ENCODE measurements around the gene GPRC5A. TPM values are rescaled to one million over a fixed set of nuclear protein-coding genes. Genes with fewer than 3 reads are reported as not detected.

Gene GPRC5A
- total RNA-seq, 1 experiment from 2014 or later: 0.07 TPM

GRCh38 chr12:12877781-12878455 lies 13.4 kb upstream of the GPRC5A start:
- DNase-seq: no peak
- Histone ChIP-seq H3K27me3 (ENCODE audit: control insufficient read depth, insufficient read depth, low read length) (no peaks in the 10 kb centered on the region), H3K36me3 (replicated peaks; ENCODE audit: control insufficient read depth, insufficient read depth, low read length) (no peaks in the 10 kb centered on the region), H3K4me3 (ENCODE audit: insufficient read depth, low read depth, low read length) (no peak overlapping the region)

GRCh38 chr12:12880537-12880936 lies 10.8 kb upstream of the GPRC5A start:
- no peak overlapping the region for H3K4me3 ChIP-seq (ENCODE audit: insufficient read depth, low read depth, low read length)
- no peak for DNase-seq
- no peaks in the 10 kb centered on the region for H3K36me3 ChIP-seq (replicated peaks; ENCODE audit: control insufficient read depth, insufficient read depth, low read length)
- no peaks in the 10 kb centered on the region for H3K27me3 ChIP-seq (ENCODE audit: control insufficient read depth, insufficient read depth, low read length)

- H3K36me3 ChIP-seq (replicated peaks; ENCODE audit: control insufficient read depth, insufficient read depth, low read length): no peaks in the 10 kb centered on the region
- DNase-seq: no peak
- no peak overlapping the region for H3K4me3 ChIP-seq (ENCODE audit: insufficient read depth, low read depth, low read length)
- peaks cover 3% of the 10 kb centered on the region; the same call in 1 of the 2 replicates for H3K27me3 ChIP-seq (ENCODE audit: control insufficient read depth, insufficient read depth, low read length)
These were observed 10.0 kb upstream of the GPRC5A start for GRCh38 chr12:12881151-12881909.

DNA sequence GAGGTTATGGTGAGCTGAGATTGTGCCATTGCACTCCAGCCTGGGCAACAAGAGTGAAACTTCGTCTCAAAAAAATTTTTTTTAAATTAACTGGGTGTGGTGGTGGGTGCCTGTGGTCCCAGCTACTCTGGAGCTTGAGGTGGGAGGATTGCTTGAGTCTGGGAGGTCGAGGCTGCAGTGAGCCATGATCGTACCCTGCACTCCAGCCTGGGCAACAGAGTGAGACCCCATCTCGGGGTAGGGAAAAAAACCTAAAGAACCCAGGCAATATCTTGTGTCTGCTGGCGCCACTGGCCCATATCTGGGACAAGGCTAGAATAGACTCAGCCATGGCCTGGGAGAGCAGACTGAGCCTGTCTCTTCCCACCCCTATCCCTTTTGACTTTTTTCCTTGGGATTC lies 9.1 kb upstream of the GPRC5A start:
- Histone ChIP-seq H3K36me3 (replicated peaks; ENCODE audit: control insufficient read depth, insufficient read depth, low read length) (no peaks in the 10 kb centered on the region), H3K4me3 (ENCODE audit: insufficient read depth, low read depth, low read length) (no peak overlapping the region), H3K27me3 (ENCODE audit: control insufficient read depth, insufficient read depth, low read length) (peaks cover 3% of the 10 kb centered on the region; the same call in 1 of the 2 replicates)
- DNase-seq: no peak

- H3K36me3 ChIP-seq (replicated peaks; ENCODE audit: control insufficient read depth, insufficient read depth, low read length): no peaks in the 10 kb centered on the region
- peaks cover 4% of the 10 kb centered on the region; the same call in 1 of the 2 replicates for H3K27me3 ChIP-seq (ENCODE audit: control insufficient read depth, insufficient read depth, low read length)
- DNase-seq: no peak
- no peak overlapping the region for H3K4me3 ChIP-seq (ENCODE audit: insufficient read depth, low read depth, low read length)
These were observed 7.9 kb upstream of the GPRC5A start for GRCh38 chr12:12883369-12884001.

GRCh38 chr12:12885096-12885792 lies 6.1 kb upstream of the GPRC5A start:
- Histone ChIP-seq H3K36me3 (replicated peaks; ENCODE audit: control insufficient read depth, insufficient read depth, low read length) (no peaks in the 10 kb centered on the region), H3K27me3 (ENCODE audit: control insufficient read depth, insufficient read depth, low read length) (peaks cover 12% of the 10 kb centered on the region), H3K4me3 (ENCODE audit: insufficient read depth, low read depth, low read length) (no peak overlapping the region)
- DNase-seq: peak; percentile 78

DNA sequence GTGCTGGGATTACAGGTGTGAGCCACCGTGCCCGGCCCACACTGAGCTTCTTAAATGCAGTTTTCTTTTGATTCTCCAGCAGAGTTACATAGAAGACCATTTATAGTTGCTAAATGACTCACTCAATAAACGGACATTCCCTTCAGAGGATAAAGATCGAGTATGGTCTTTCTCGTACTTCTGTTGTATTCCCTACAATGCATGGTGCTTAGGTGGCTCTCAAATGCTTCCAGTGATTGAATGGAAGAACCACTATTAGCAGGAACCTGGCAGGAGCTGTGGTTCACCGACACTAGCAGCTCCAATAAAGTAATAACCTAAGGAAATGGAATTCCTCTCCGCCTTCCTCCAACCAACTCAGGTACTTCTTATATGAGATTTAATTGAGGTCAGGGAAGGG lies 3.9 kb upstream of the GPRC5A start:
- Histone ChIP-seq H3K4me3 (ENCODE audit: insufficient read depth, low read depth, low read length) (no peak overlapping the region), H3K27me3 (ENCODE audit: control insufficient read depth, insufficient read depth, low read length) (peaks cover 29% of the 10 kb centered on the region), H3K36me3 (replicated peaks; ENCODE audit: control insufficient read depth, insufficient read depth, low read length) (no peaks in the 10 kb centered on the region)
- no peak for DNase-seq

DNA sequence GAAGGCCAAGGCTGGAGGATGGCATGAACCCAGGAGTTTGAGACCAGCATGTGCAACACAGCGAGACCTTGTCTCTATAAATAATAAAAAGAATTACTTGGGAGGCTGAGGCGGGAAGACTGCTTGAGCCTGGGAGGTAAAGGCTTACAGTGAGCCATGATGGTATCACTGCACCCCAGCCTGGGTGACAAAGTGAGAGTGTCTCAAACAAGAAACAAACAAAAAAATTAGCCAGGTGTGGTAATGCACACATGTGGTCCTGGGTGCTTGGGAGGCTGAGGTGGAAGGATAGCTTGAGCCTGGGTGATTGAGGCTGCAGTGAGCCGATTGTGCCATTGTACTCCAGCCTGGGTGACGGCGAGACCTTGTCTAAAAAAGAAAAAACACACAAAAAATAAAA lies 1.7 kb upstream of the GPRC5A start:
- H3K36me3 ChIP-seq (replicated peaks; ENCODE audit: control insufficient read depth, insufficient read depth, low read length): no peaks in the 10 kb centered on the region
- peaks cover 34% of the 10 kb centered on the region for H3K27me3 ChIP-seq (ENCODE audit: control insufficient read depth, insufficient read depth, low read length)
- no peak overlapping the region for H3K4me3 ChIP-seq (ENCODE audit: insufficient read depth, low read depth, low read length)
- DNase-seq: no peak

GRCh38 chr12:12890543-12891079 lies 751 bp upstream of the GPRC5A start:
- Histone ChIP-seq H3K4me3 (ENCODE audit: insufficient read depth, low read depth, low read length) (peak overlapping the region; percentile 67), H3K36me3 (replicated peaks; ENCODE audit: control insufficient read depth, insufficient read depth, low read length) (no peaks in the 10 kb centered on the region), H3K27me3 (ENCODE audit: control insufficient read depth, insufficient read depth, low read length) (peaks cover 34% of the 10 kb centered on the region)
- DNase-seq: peak; percentile 79

DNA sequence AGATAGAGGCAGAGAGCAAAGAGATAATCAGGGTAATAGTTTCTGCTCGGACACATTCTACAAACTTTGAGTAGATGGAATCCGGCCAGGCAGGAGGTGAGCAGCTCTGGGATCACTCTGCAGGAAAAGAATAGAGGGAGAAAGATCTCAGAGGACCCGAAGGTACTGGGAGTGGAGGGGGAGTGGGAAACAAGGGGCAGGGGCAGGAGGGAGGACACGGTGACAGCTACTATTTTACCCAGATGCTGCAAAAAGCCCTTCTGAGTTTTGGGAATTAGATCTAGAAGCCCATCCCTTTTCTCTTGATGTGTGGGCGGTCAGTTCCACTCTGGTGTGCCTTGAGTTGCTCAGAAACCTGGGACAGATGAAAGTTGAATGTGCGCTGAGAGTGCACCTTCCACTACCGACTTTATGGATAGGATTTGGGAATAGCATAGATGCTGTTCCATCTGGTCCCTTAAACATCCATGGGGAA lies 556 bp downstream of the GPRC5A start:
- Histone ChIP-seq H3K27me3 (ENCODE audit: control insufficient read depth, insufficient read depth, low read length) (peaks cover 31% of the 10 kb centered on the region), H3K4me3 (ENCODE audit: insufficient read depth, low read depth, low read length) (peak overlapping the region; percentile 67), H3K36me3 (replicated peaks; ENCODE audit: control insufficient read depth, insufficient read depth, low read length) (no peaks in the 10 kb centered on the region)
- no peak for DNase-seq

DNA sequence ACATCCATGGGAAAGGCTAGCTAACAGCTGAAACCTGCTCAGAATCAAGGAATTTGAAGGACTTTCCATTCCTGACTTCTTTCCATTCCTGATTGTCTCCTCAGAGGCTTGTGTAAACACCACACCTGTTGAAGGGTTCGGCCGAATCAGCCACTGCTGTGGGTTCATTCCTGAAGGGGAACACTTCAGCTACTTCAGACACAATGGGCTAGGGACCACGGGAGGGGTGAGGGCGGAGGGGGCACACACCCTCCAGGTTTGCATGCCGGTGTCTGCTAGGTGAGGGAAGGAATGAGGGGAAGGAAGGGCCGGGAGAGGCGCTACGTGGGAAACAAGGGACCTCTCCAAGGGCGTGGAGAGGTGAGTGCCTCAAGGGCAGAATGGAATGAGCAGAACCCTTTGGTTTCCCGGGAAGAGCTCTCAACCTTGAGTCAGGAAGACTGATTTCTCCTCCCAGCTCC lies 1.3 kb downstream of the GPRC5A start:
- Histone ChIP-seq H3K4me3 (ENCODE audit: insufficient read depth, low read depth, low read length) (no peak overlapping the region), H3K36me3 (replicated peaks; ENCODE audit: control insufficient read depth, insufficient read depth, low read length) (no peaks in the 10 kb centered on the region), H3K27me3 (ENCODE audit: control insufficient read depth, insufficient read depth, low read length) (peaks cover 31% of the 10 kb centered on the region)
- no peak for DNase-seq

GRCh38 chr12:12893438-12893837 lies 2.1 kb downstream of the GPRC5A start:
- H3K4me3 ChIP-seq (ENCODE audit: insufficient read depth, low read depth, low read length): no peak overlapping the region
- H3K36me3 ChIP-seq (replicated peaks; ENCODE audit: control insufficient read depth, insufficient read depth, low read length): no peaks in the 10 kb centered on the region
- peaks cover 31% of the 10 kb centered on the region for H3K27me3 ChIP-seq (ENCODE audit: control insufficient read depth, insufficient read depth, low read length)
- no peak for DNase-seq

- Histone ChIP-seq H3K4me3 (ENCODE audit: insufficient read depth, low read depth, low read length) (no peak overlapping the region), H3K36me3 (replicated peaks; ENCODE audit: control insufficient read depth, insufficient read depth, low read length) (no peaks in the 10 kb centered on the region), H3K27me3 (ENCODE audit: control insufficient read depth, insufficient read depth, low read length) (peaks cover 14% of the 10 kb centered on the region)
- DNase-seq: no peak
These were observed 4.9 kb downstream of the GPRC5A start for GRCh38 chr12:12896260-12896659.

DNA sequence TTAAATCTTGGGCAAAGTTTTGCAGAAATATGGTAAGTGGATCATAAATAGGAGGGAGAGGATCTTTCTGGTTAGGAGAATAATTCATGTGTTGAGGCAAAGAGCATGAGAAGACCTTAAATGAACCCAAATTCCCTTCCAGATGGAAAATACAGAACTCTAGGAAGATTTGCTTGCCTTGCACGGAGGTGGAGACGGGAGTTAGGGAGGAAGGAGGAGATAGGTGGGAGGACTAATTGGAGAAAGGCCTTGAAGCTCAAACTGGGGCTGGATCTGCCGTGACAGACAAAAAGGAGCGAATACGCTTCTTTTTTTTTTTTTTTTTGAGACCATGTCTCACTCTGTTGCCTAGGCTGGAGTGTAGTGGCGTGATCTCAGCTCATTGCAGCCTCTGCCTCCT lies 5.9 kb downstream of the GPRC5A start:
- H3K4me3 ChIP-seq (ENCODE audit: insufficient read depth, low read depth, low read length): no peak overlapping the region
- no peak for DNase-seq
- H3K27me3 ChIP-seq (ENCODE audit: control insufficient read depth, insufficient read depth, low read length): peaks cover 5% of the 10 kb centered on the region
- no peaks in the 10 kb centered on the region for H3K36me3 ChIP-seq (replicated peaks; ENCODE audit: control insufficient read depth, insufficient read depth, low read length)

Data from H7 (cell line).